MCF 10A (cell line): Measurements from ENCODE around the gene SPRED2. TPM values are rescaled to one million over a fixed set of nuclear protein-coding genes. Genes with fewer than 3 reads are reported as not detected.

Experiments used
- BruUV-seq: library from RNA; stranded (reverse); fragments of 400-500 nt; replicated peaks from 2 replicates; lab custom pipeline; 2021; lab: Mats Ljungman, UMichigan
- CTCF ChIA-PET: fragments of 300-600 bp; sonication (Branson Sonifier 250); formaldehyde crosslinking; extraction: SDS; loops from one replicate; lab custom pipeline; 2021; ENCODE audit warnings: antibody characterized with exemption, inconsistent platforms; lab: Yijun Ruan, JAX
- POLR2A ChIA-PET: fragments of 300-600, 350-650 bp; sonication (Branson Sonifier 250); formaldehyde crosslinking; extraction: SDS; loops from one replicate; lab custom pipeline; 2020; ENCODE audit warnings: antibody characterized with exemption, inconsistent platforms; lab: Yijun Ruan, JAX
- DNase-seq: peaks from one replicate; pipeline ENCODE4 v3.0.0-alpha.2; 2018; ENCODE audit not compliant: unreplicated experiment
- H3K27ac Mint-ChIP-seq: one replicate; pipeline ENCODE4 v1.8.0; 2022; ENCODE audit warnings: mild to moderate bottlenecking, low read depth, mixed read lengths; ENCODE audit not compliant: unreplicated experiment
- H3K27me3 Mint-ChIP-seq: one replicate; pipeline ENCODE4 v1.8.0; 2022; ENCODE audit warnings: mixed read lengths; ENCODE audit not compliant: insufficient read depth, unreplicated experiment
- H3K36me3 Mint-ChIP-seq: one replicate; pipeline ENCODE4 v1.8.0; 2022; ENCODE audit warnings: mild to moderate bottlenecking, moderate library complexity, mixed read lengths; ENCODE audit not compliant: insufficient read depth, unreplicated experiment
- H3K4me1 Mint-ChIP-seq: one replicate; pipeline ENCODE4 v1.8.0; 2022; ENCODE audit warnings: mixed read lengths; ENCODE audit not compliant: insufficient read depth, unreplicated experiment
- H3K4me3 Mint-ChIP-seq: one replicate; pipeline ENCODE4 v1.8.0; 2022; ENCODE audit warnings: mild to moderate bottlenecking, moderate library complexity, mixed read lengths; ENCODE audit not compliant: unreplicated experiment
- H3K9me3 Mint-ChIP-seq: one replicate; pipeline ENCODE4 v1.8.0; 2022; ENCODE audit warnings: mixed read lengths; ENCODE audit not compliant: unreplicated experiment
- CTCF ChIP-seq: fragments of 200-600 bp; IDR thresholded peaks from one replicate; pipeline ENCODE4 v1.8.0; 2022; ENCODE audit warnings: antibody characterized with exemption, mild to moderate bottlenecking; ENCODE audit not compliant: unreplicated experiment
- intact Hi-C: fragments of 100-400 bp; cut with micrococcal nuclease; formaldehyde crosslinking; loops from 2 replicates; pipeline ENCODE4 v1.14.1; 2022
- total RNA-seq: library from RNA; stranded (reverse); gene quantifications from 2 replicates; pipeline ENCODE4 v1.2.3, GENCODE V29; 2022

Gene SPRED2
- total RNA-seq, 1 experiment from 2014 or later = 38.6 TPM

- Mint-ChIP-seq H3K27me3 (no peaks in the 10 kb centered on the region), H3K9me3 (no peaks in the 10 kb centered on the region), H3K4me1 (peaks cover 30% of the 10 kb centered on the region), H3K36me3 (peaks cover 10% of the 10 kb centered on the region), H3K4me3 (no peak overlapping the region), H3K27ac (no peak overlapping the region)
- DNase-seq = no peak
- TF ChIP-seq CTCF = no peak
- POLR2A ChIA-PET = interaction anchor here (0.6 to 3.7 kb wide), 8 partner anchors 10 to 1061 kb away, joined by 3 to 18 read pairs (median 6); partner anchors contain the start of gene SPRED2
- intact Hi-C loops = no loop called here
- CTCF ChIA-PET = interaction anchor here (0.6 kb wide), 3 partner anchors 9 to 17 kb away, joined by 3 to 4 read pairs (median 3); no protein-coding TSS in a partner anchor
- BruUV-seq = no TSS peak
These were observed 59.8 kb downstream of the SPRED2 start for GRCh38 chr2:65372619-65373018.

- no peak for TF ChIP-seq CTCF
- no peaks in the 10 kb centered on the region for H3K9me3 Mint-ChIP-seq
- H3K27ac Mint-ChIP-seq = no peak overlapping the region
- no peak overlapping the region for H3K4me3 Mint-ChIP-seq
- ChIA-PET POLR2A (interaction anchor here (1.2 to 1.7 kb wide), 2 partner anchors 12 to 16 kb away, joined by 4 to 7 read pairs; no protein-coding TSS in a partner anchor), CTCF (interaction anchor here (0.6 to 0.7 kb wide), 3 partner anchors 22 to 109 kb away, joined by 3 to 4 read pairs (median 3); no protein-coding TSS in a partner anchor)
- intact Hi-C loops = no loop called here
- no peaks in the 10 kb centered on the region for H3K27me3 Mint-ChIP-seq
- BruUV-seq = no TSS peak
- peaks cover 10% of the 10 kb centered on the region for H3K36me3 Mint-ChIP-seq
- peaks cover 39% of the 10 kb centered on the region for H3K4me1 Mint-ChIP-seq
- DNase-seq = no peak
These were observed 61.3 kb downstream of the SPRED2 start for GRCh38 chr2:65371074-65371434.

GRCh38 chr2:65370387-65371073, 61.9 kb downstream of the SPRED2 start:
- Mint-ChIP-seq H3K27me3 (no peaks in the 10 kb centered on the region), H3K36me3 (peaks cover 10% of the 10 kb centered on the region), H3K27ac (no peak overlapping the region), H3K4me1 (peaks cover 44% of the 10 kb centered on the region), H3K9me3 (no peaks in the 10 kb centered on the region), H3K4me3 (no peak overlapping the region)
- CTCF ChIA-PET = interaction anchor here (0.6 to 0.7 kb wide), 3 partner anchors 22 to 110 kb away, joined by 3 to 4 read pairs (median 3); no protein-coding TSS in a partner anchor
- TF ChIP-seq CTCF = no peak
- POLR2A ChIA-PET = interaction anchor here (1.7 kb wide), 1 partner anchor 12 kb away, joined by 7 read pairs; no protein-coding TSS in a partner anchor
- no TSS peak for BruUV-seq
- DNase-seq = no peak
- intact Hi-C loops = no loop called here

- no peak overlapping the region for H3K27ac Mint-ChIP-seq
- no peaks in the 10 kb centered on the region for H3K9me3 Mint-ChIP-seq
- no peak for DNase-seq
- no peak overlapping the region for H3K4me3 Mint-ChIP-seq
- H3K36me3 Mint-ChIP-seq = peaks cover 10% of the 10 kb centered on the region
- ChIA-PET POLR2A (interaction anchor here (0.7 to 1.7 kb wide), 2 partner anchors 13 to 285 kb away, joined by 3 to 7 read pairs; no protein-coding TSS in a partner anchor), CTCF (no interaction called here)
- peaks cover 50% of the 10 kb centered on the region for H3K4me1 Mint-ChIP-seq
- TF ChIP-seq CTCF = no peak
- H3K27me3 Mint-ChIP-seq = no peaks in the 10 kb centered on the region
- intact Hi-C loops = no loop called here
- no TSS peak for BruUV-seq
These were observed 62.4 kb downstream of the SPRED2 start for GRCh38 chr2:65369980-65370379.
